ENCODE data around the gene PTRH1.

The PTRH1 gene

DNA sequence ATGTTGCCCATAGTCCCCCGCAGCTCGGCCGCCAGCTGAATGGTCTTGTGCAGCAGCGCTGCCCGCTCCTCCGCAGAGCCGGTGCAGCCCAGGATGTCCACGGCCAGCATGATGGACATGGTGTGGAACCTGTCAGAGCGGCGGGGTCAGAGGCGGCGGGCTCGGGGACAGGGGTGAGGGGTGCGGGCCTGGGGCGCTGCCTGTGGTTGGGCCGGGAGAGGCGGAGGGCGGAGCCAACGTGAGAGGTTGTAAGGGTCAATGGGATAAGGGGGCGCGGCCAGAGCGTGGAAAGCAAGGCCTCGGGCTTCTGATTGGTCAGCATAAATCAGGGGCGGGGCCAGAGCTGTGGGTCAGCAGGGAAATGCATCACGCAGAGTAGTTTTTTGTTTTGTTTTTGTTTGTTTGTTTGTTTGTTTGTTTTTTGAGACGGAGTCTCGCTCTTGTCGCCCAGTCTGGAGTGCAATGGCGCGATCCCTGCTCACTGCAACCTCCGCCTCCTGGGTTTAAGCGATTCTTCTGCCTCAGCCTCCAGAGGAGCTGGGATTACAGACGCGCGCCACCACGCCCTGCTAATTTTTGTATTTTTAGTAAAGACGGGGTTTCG, 26.5 kb upstream of the PTRH1 start:
- peak; percentile 55 for DNase-seq (ENCODE audit: low spot score)

- DNase-seq (ENCODE audit: low spot score): no peak
These were observed 24.3 kb upstream of the PTRH1 start for GRCh38 chr9:127739614-127740330.

GRCh38 chr9:127738666-127739065, 23.2 kb upstream of the PTRH1 start:
- no peak for DNase-seq (ENCODE audit: low spot score)

DNA sequence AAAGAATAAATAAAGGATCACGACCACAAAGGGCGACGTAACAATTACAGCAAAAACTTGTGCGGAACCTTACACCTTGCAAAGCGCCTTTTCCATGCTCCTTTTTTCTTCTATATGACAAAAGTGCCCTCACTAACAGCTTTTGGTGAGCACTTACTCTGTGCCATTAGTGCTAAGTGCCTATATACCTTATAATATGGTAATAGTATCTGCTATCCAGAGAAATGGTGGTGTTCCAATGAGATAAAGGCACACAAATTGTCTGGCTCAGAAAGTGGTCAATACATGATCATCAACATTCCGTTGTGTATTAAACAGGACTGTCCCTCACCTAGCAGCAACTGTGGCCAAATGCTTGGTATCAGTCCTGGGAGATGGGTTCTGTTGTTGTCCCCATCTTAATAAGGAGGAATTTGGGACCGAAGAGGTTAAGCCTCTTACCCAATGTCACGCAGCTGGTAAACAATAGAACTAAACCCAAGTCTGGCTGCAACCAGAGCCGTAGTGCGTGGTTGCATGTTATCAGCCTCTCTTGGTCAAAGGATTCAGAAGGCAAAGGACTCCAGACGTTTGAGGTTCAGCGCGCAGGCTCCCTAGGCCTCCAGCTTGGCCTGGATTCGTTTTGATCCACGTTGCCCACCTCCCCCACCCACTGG, 20.2 kb upstream of the PTRH1 start:
- DNase-seq (ENCODE audit: low spot score): no peak

DNA sequence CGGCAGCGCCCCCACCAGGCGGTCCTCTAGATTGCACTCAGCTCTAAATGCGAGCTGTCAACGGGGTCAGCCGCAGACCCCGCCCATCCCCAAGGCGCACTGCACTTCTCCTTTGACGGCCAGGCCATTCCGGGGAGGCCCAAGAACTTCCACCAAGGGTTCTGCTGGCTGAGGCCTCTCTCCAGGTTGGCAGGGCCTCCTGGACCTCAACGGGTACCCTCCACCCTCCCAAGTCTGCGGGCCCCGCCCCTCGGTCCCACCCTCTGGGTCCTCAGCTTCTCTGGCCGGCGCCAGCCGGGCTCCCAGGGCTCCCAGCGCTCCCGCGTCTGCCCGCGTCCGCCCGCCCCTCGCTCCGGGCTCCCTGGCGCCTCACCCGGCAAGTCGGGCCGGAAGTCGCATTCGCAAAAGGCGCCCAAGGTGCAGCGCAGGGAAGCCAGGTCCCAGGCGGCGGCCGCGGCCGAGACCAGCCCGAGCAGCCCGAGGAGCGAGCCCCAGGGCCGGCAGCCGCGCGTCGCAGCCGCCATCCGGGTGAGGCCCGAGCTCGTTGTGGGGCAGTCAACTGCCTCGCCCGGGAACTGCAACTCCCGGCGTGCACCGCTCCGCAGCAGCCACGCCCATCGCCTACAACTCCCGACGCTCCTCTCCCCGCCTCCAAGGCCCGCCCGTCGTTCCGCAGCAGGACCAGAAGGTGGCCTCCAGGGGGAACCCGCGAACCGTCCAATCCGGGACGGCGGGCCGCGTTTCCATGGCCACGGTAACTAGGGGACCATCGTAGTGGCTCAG, 19.5 kb upstream of the PTRH1 start, which contains the start of gene TOR2A:
TOR2A (minus strand) TSS at position 548 of the 783 bp plus-strand sequence; CDS start at position 524, 24 bp downstream.
- peak; percentile 97 for DNase-seq (ENCODE audit: low spot score)

- DNase-seq (ENCODE audit: low spot score): no peak
These were observed 18.8 kb upstream of the PTRH1 start for GRCh38 chr9:127734247-127734746.

DNA sequence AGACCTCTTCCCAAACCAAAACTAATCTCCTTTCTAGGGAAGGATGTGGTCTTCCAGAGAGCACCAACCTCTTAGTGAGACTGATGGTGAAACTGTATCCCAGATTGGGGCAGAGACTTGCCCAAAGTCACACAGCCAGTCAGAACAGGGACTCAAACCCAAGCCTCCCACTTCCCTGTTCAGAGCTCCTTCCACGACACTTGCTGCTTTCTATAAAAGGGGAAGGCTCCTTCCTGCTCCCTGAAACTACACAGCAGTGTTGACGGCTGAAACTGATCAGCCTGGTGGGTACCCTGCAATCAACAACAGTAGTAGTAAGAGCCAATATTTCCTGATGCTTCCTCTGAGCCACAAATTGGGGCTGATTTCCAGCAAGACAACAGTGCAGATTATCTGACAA, 18.2 kb upstream of the PTRH1 start:
- no peak for DNase-seq (ENCODE audit: low spot score)

- no peak for DNase-seq (ENCODE audit: low spot score)
These were observed 17.0 kb upstream of the PTRH1 start for GRCh38 chr9:127732444-127732843.

- no peak for DNase-seq (ENCODE audit: low spot score)
These were observed 16.5 kb upstream of the PTRH1 start for GRCh38 chr9:127731938-127732337.

- no peak for DNase-seq (ENCODE audit: low spot score)
These were observed 15.4 kb upstream of the PTRH1 start for GRCh38 chr9:127730799-127731410.

- DNase-seq (ENCODE audit: low spot score): no peak
These were observed 14.8 kb upstream of the PTRH1 start for GRCh38 chr9:127730262-127730661.

- DNase-seq (ENCODE audit: low spot score): no peak
These were observed 14.2 kb upstream of the PTRH1 start for GRCh38 chr9:127729522-127730256.

DNA sequence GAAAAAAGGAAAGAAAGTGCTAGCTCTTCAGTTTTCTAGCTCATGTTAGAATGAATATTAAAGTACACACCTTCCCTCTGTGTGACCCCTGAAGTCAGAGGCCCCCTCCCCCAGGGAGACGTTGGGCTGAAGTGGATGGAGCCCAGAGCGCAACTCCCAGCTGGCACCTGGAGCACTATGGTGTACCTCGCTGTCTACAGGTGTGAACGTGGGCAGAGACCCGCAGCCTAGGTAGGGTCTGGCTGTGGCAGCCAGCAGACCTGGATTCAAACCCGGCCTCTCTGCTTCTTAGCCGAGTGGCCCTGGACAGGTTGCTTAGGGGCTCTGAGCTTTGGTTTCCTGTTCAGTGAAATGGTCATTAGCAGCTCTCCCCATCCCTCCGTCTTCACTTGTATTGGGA, 13.3 kb upstream of the PTRH1 start:
- DNase-seq (ENCODE audit: low spot score): no peak

DNA sequence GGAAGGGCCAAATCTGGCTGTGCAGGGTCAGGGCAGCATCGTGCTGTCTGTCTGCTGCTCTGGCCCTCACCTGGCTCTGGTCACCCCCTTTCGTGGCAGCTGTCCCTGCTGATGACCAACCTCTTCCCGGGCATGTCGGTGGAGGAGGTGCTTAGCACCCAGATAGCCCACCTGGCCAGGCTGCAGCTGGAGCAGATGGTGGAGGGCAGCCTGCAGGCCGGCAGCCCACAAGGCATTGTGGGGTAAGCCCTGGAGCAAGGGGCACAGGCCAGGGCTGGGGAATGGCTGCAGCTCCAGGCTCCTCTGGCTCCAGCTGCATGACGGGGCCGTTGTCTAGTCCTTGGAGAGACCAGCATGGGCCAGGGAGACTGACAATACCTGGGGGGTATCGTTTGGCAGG, 11.4 kb upstream of the PTRH1 start:
- no peak for DNase-seq (ENCODE audit: low spot score)

DNA sequence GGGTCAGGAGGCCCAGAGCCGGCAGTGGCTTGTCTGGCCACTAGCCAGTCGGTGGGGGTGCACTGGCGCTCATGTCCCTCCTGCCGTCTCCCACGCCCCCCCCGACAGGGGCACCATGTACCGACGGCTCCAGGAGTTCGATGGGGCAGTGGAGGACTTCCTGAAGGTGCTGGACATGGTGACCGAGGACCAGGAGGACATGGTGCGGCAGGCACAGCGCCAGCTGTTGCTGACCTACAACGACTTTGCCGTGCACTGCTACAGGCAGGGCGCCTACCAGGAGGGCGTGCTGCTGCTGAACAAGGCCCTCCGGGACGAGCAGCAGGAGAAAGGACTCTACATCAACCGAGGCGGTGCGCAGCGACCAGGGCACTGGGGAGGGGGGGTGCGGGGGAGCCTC, 8.5 kb upstream of the PTRH1 start:
- DNase-seq (ENCODE audit: low spot score): no peak

DNA sequence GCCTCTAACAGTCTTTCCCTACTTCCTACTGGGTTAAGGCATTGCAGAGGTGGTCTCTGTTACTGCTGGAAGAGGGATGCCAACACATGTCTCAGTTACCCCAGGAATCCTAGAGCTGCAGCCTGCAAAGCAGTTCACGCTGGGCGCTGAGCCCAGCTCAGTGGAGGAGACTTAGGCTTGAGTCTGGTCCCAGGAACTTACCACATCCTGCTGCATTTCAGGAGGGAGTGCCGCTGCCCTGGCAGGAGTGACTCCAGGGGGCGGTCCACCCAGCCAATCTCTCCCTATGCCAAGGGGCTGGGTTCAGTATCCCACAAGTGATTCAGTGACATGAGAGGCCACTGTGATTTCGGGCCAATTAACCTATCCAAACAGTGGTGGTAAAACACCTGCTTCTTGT, 8.0 kb upstream of the PTRH1 start:
- peak; percentile 90 for DNase-seq (ENCODE audit: low spot score)

GRCh38 chr9:127723013-127723412, 7.5 kb upstream of the PTRH1 start:
- no peak for DNase-seq (ENCODE audit: low spot score)

DNA sequence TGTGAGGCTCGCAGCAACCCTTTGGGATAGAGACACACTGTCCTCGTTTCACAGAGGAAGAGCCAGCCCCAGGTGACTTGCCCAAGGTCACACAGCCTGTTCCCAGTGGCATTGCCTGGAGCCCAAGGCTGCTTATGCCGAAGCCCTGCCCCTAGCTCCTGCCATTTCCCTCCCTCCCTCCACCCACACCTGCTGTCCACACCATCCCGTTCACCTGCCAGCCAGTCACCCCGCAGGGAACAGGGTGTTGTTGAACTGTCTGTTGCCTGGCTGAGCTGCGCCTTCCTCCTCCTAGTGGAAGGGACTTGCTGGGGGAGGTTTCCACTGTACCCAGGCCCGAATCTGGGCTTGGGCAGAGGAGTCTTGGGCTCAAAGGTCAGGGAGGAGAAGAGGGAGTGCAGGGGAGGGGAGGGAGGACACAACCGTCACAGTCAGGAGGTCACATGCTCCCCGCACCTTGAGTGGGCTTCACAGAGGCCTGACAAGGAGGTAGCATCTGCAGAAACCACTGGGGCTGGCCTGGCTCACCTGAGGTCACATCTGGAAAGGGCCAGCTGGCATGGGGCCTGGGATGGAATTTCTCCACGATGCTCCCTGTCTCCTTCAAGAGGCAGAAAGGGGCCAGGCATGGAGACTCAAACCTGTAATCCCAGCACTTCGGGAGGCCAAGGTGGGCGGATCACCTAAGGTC, 6.7 kb upstream of the PTRH1 start:
- DNase-seq (ENCODE audit: low spot score): no peak

DNA sequence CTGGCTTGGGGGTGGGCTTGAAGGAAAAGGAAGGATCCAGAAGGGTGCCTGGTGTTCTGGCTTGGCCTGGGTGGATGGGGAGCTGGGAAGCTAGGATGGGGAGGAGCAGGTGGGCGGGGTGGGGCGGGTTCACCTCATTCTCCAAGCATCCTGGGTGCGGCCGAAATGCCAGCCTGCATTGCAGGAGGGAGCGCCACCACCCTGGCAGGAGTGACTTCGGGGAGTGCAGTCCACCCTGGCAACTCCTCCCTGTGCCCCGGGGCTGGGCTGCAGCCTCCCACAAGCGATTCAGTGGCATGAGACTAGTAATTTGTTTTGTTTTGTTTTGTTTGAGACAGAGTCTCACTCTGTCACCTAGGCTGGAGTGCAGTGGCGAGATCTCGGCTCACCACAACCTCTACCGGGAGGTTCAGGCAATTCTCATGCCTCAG, 5.9 kb upstream of the PTRH1 start:
- no peak for DNase-seq (ENCODE audit: low spot score)

DNA sequence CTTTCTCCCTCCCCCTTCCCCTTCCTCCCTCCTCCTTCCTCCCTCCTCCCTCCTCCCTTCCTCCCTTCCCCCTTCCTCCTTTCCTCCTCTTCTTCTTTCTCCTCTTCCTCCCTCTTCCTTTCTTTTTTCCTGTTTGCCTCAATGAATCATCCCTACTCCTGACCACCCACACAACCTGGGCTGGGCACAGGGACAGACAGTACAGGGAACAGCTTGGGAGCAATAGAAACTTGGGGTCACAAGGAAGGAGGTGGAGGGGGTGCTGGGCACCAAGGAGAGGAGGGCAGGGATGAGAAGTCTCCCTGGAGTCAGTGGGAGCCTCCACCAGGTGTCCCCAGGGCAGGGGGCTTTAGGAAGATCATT, 5.4 kb upstream of the PTRH1 start:
- no peak for DNase-seq (ENCODE audit: low spot score)
